Activated CD4-positive, alpha-beta memory T cell treated with anti-CD3 and anti-CD28 coated beads for 36 hours (primary cell): ENCODE measurements around the gene BMERB1. TPM values are rescaled to one million over a fixed set of nuclear protein-coding genes. Genes with fewer than 3 reads are reported as not detected.
"Not testable (repeated sequence)": the region's sequence is repeated elsewhere in the genome, so short reads cannot be mapped to it uniquely, and the experiment has no call there.

Experiments used
- CTCF ChIA-PET: fragments of 350-600 bp; sonication (Branson Sonifier 250); formaldehyde crosslinking; loops from one replicate; lab custom pipeline; 2021; ENCODE audit warnings: antibody characterized with exemption, inconsistent platforms; lab: Charles Lee
- POLR2A ChIA-PET: fragments of 350-600 bp; sonication (Branson Sonifier 250); formaldehyde crosslinking; loops from one replicate; lab custom pipeline; 2021; ENCODE audit warnings: antibody characterized with exemption; lab: Charles Lee
- DNase-seq: peaks from one replicate; pipeline ENCODE4 v3.0.0-alpha.2; 2020
- H3K27ac Mint-ChIP-seq: one replicate; pipeline ENCODE4 v1.8.0; 2021; ENCODE audit warnings: mixed read lengths
- H3K27me3 Mint-ChIP-seq: one replicate; pipeline ENCODE4 v1.8.0; 2021; ENCODE audit warnings: mixed read lengths
- H3K36me3 Mint-ChIP-seq: one replicate; pipeline ENCODE4 v1.8.0; 2021; ENCODE audit warnings: mixed read lengths
- H3K4me1 Mint-ChIP-seq: one replicate; pipeline ENCODE4 v1.8.0; 2021; ENCODE audit warnings: low read depth, mixed read lengths
- H3K4me3 Mint-ChIP-seq: one replicate; pipeline ENCODE4 v1.8.0; 2021; ENCODE audit warnings: mild to moderate bottlenecking, mixed read lengths
- H3K9me3 Mint-ChIP-seq: one replicate; pipeline ENCODE4 v1.8.0; 2021; ENCODE audit warnings: mixed read lengths
- intact Hi-C: fragments of 100-400 bp; cut with micrococcal nuclease; formaldehyde crosslinking; loops from one replicate; pipeline ENCODE4 v1.15.1; 2023
- total RNA-seq, 2 experiments: library from RNA; stranded (reverse); gene quantifications; one replicate each; pipeline ENCODE4 v1.2.3, GENCODE V29; 2021

Gene BMERB1
- total RNA-seq, 2 experiments from 2014 or later = 7.1 to 7.7 TPM

DNA sequence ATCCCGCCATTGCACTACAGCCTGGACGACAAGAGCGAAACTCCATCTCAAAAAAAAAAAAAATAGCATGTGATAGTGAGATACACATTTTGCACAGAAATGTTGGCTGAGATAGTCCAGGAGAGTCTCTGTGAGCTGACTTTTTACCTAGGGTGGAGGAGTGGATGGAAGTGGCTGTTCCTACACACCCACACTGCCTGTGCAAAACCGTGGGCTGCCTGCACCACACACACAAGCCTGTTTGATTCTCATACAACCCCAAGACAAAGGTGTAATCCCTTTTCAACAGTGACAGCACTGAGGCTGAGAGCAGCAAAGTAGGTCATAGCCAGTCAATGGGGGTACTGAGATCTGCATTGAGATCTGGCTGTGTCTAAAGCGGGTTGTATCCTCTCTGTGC, 121.7 kb downstream of the BMERB1 start:
- Mint-ChIP-seq H3K9me3 (no peaks in the 10 kb centered on the region), H3K36me3 (no peaks in the 10 kb centered on the region), H3K27ac (no peak overlapping the region), H3K27me3 (no peaks in the 10 kb centered on the region), H3K4me1 (peaks cover 19% of the 10 kb centered on the region), H3K4me3 (no peak overlapping the region)
- DNase-seq = no peak
- intact Hi-C loops = no loop called here
- ChIA-PET CTCF (no interaction called here), POLR2A (no interaction called here)

DNA sequence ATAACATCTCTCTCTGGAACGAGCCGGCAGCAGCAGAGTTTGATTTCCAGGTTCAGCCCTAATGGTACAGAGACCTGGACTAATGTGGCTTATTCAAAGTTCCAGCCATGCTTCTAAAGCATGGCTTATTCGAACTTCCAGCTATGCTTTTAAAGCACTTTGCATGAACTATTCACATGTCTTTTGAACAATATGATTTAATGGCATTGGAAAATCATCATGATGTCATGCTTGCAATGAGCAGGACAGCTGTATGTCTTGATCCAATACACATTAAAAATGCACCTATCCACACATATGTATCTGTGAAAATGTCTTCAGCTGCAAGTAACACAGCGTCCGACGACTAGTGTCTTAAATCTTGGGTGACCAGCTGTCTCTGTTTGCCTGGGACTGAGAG, 122.9 kb downstream of the BMERB1 start:
- ChIA-PET POLR2A (no interaction called here), CTCF (interaction anchor here (0.7 kb wide), 1 partner anchor 15 kb away, joined by 3 read pairs; no protein-coding TSS in a partner anchor)
- no peak for DNase-seq
- no peak overlapping the region for H3K4me3 Mint-ChIP-seq
- no peaks in the 10 kb centered on the region for H3K27me3 Mint-ChIP-seq
- intact Hi-C loops = no loop called here
- no peaks in the 10 kb centered on the region for H3K9me3 Mint-ChIP-seq
- H3K27ac Mint-ChIP-seq = no peak overlapping the region
- H3K36me3 Mint-ChIP-seq = no peaks in the 10 kb centered on the region
- peaks cover 16% of the 10 kb centered on the region for H3K4me1 Mint-ChIP-seq

DNA sequence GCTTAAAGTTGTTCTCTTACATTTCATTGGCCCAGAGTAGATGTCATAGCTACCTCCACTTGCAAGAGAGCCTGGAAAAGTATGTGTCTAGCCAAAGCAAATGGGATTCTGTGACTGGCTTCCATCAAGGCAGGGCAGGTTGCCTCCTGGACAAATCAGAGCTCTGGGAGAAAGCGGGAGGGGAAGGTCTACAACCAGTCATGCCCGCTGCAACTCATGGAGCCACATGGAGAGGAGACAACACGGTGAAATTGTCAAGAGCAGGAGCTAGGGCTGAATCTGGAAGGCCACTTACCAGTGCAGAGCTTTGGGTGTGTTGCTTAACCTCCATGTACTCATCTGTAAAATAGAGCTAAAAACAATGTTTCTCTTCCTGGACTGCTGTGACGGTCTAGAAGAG, 124.8 kb downstream of the BMERB1 start:
- H3K4me1 Mint-ChIP-seq = peaks cover 2% of the 10 kb centered on the region
- intact Hi-C loops = no loop called here

DNA sequence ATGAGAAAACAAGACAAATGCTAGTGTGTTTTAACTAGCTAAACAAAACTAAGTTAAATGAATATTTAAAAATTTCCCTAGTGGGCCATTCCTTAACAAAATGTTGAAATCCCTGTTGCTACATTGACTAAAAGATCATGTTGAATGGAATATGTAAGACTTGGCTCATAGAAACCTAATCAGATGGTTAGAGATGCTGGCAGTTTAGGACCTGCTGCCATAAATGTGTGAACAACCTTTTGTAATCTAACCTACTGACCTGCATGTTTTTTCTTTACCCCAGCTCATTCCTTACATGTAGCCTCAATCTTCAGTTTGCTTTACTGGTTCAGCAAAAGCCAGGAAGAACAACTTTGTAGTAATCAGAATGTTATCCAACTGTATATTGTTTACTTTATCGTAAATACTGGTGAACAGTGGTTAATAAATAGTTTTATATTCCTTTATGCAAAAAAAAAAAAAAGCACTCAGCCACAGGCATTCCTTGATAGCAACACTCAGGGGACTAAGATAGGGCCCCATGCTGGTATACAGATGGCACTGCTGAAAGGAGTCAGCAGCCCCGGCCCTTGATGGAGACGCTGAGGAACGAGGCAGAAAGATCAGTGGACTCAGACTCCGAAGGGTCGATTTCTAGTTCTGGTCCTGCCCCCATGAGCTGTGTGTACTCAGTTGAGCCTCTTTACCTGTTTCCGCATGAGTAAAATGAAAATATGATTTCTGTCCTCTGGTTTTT, 130.4 kb downstream of the BMERB1 start:
- H3K27me3 Mint-ChIP-seq = no peaks in the 10 kb centered on the region
- ChIA-PET POLR2A (no interaction called here), CTCF (no interaction called here)
- peaks cover 2% of the 10 kb centered on the region for H3K4me1 Mint-ChIP-seq
- no peaks in the 10 kb centered on the region for H3K9me3 Mint-ChIP-seq
- no peak overlapping the region for H3K4me3 Mint-ChIP-seq
- no peak for DNase-seq
- H3K27ac Mint-ChIP-seq = no peak overlapping the region
- intact Hi-C loops = no loop called here
- H3K36me3 Mint-ChIP-seq = peaks cover 1% of the 10 kb centered on the region

More for the DNA sequence above, 124.8 kb downstream of the BMERB1 start:
- no peaks in the 10 kb centered on the region for H3K9me3 Mint-ChIP-seq
- DNase-seq = no peak
- POLR2A ChIA-PET = interaction anchor here (1.0 kb wide), 1 partner anchor 116 kb away, joined by 3 read pairs; no protein-coding TSS in a partner anchor
- H3K4me3 Mint-ChIP-seq = no peak overlapping the region
- H3K27me3 Mint-ChIP-seq = no peaks in the 10 kb centered on the region
- CTCF ChIA-PET = interaction anchor here (0.8 kb wide), 1 partner anchor 130 kb away, joined by 3 read pairs; no protein-coding TSS in a partner anchor
- no peaks in the 10 kb centered on the region for H3K36me3 Mint-ChIP-seq
- H3K27ac Mint-ChIP-seq = no peak overlapping the region

DNA sequence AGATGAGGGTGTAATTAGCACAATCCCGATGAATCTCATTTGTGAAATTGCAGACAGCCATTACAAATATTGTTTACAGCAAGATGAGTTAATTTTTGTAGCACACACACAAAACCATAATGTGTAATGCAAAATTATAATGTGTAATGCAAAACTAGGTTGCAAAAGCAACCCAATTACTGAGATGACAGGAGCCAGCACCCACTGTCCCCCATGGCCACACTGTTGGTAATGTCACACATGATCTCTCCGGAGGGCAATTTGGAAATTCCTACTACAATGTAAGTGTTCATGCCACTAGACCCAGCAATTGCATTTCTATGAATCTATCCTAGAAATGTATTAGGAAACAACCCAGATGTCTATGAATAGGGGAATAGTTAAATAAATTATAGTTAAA, 131.7 kb downstream of the BMERB1 start:
- CTCF ChIA-PET = no interaction called here
- Mint-ChIP-seq H3K27me3 (no peaks in the 10 kb centered on the region), H3K4me3 (no peak overlapping the region), H3K4me1 (peaks cover 4% of the 10 kb centered on the region), H3K36me3 (peaks cover 1% of the 10 kb centered on the region), H3K27ac (no peak overlapping the region), H3K9me3 (no peaks in the 10 kb centered on the region)
- intact Hi-C loops = no loop called here
- no peak for DNase-seq
- POLR2A ChIA-PET = no interaction called here

- POLR2A ChIA-PET = no interaction called here
- Mint-ChIP-seq H3K4me1 (peaks cover 15% of the 10 kb centered on the region), H3K27me3 (no peaks in the 10 kb centered on the region), H3K9me3 (peaks cover 14% of the 10 kb centered on the region), H3K4me3 (no peak overlapping the region), H3K27ac (no peak overlapping the region), H3K36me3 (peaks cover 1% of the 10 kb centered on the region)
- CTCF ChIA-PET = no interaction called here
- intact Hi-C loops = no loop called here
- DNase-seq = no peak
Measured at GRCh38 chr16:15567823-15568222, 133.4 kb downstream of the BMERB1 start.

DNA sequence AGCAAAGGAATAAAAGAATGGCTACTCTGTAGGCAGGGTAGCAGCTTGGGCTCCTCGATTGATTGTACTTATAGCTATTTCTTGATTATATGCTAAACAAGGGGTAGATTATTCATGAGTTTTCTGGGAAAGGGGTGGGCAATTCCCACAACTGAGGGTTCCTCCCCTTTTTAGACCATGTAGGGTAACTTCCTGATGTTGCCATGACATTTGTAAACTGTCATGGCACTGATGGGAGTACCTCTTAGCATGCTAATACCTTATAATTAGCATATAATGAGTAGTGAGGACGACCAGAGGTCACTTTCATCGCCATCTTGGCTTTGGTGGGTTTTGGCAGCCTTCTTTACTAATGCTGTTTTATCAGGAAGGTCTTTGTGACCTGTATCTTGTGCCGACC, 136.3 kb downstream of the BMERB1 start:
- intact Hi-C loops = not testable (repeated sequence)

DNA sequence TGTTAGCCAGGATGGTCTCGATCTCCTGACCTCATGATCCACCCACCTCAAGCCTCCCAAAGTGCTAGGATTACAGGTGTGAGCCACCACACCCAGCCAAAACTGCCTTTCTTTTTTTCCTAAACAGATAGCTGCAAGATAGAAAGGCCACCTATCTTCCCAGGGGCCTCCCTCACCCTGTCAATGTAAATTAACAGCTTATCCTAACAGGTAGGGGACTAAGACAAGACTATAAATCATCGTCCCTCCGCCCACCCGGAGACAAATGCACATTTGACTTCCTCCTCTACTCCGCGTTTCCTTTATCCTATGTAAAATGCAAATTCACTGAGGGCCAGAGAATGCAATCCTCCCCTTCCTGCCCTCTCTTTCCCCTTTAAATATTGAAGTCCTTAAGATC, 137.2 kb downstream of the BMERB1 start:
- Mint-ChIP-seq H3K36me3 (peaks cover 7% of the 10 kb centered on the region), H3K27ac (no peak overlapping the region), H3K27me3 (no peaks in the 10 kb centered on the region), H3K9me3 (peaks cover 22% of the 10 kb centered on the region), H3K4me3 (no peak overlapping the region), H3K4me1 (peaks cover 24% of the 10 kb centered on the region)
- POLR2A ChIA-PET = interaction anchor here (0.6 kb wide), 1 partner anchor 1664 kb away, joined by 8 read pairs; no protein-coding TSS in a partner anchor
- intact Hi-C loops = no loop called here
- DNase-seq = no peak
- CTCF ChIA-PET = interaction anchor here (1.1 to 1.6 kb wide), 3 partner anchors 19 to 623 kb away, joined by 3 to 4 read pairs (median 4); no protein-coding TSS in a partner anchor

More for the DNA sequence above, 136.3 kb downstream of the BMERB1 start:
- H3K27me3 Mint-ChIP-seq, H3K4me3 Mint-ChIP-seq, POLR2A ChIA-PET, H3K36me3 Mint-ChIP-seq, DNase-seq: not testable (repeated sequence)
- peak overlapping the region; percentile 23 for H3K27ac Mint-ChIP-seq
- H3K9me3 Mint-ChIP-seq = peaks cover 22% of the 10 kb centered on the region
- H3K4me1 Mint-ChIP-seq = peaks cover 24% of the 10 kb centered on the region
- CTCF ChIA-PET = interaction anchor here (1.6 kb wide), 1 partner anchor 38 kb away, joined by 4 read pairs; no protein-coding TSS in a partner anchor

GRCh38 chr16:15572329-15573001, 138.1 kb downstream of the BMERB1 start:
- Mint-ChIP-seq H3K36me3 (peaks cover 7% of the 10 kb centered on the region), H3K4me1 (peaks cover 24% of the 10 kb centered on the region), H3K9me3 (peaks cover 22% of the 10 kb centered on the region), H3K4me3 (no peak overlapping the region), H3K27me3 (no peaks in the 10 kb centered on the region), H3K27ac (peak overlapping the region; percentile 32)
- ChIA-PET POLR2A (interaction anchor here (0.6 to 1.9 kb wide), 3 partner anchors 18 to 1663 kb away, joined by 3 to 8 read pairs (median 7); no protein-coding TSS in a partner anchor), CTCF (interaction anchor here (0.7 to 1.1 kb wide), 3 partner anchors 15 to 622 kb away, joined by 3 to 4 read pairs (median 3); no protein-coding TSS in a partner anchor)
- peak; percentile 41 for DNase-seq
- intact Hi-C loops = loop anchor here (1.0 kb wide), 1 partner anchor 19 kb away; no protein-coding TSS in a partner anchor

DNA sequence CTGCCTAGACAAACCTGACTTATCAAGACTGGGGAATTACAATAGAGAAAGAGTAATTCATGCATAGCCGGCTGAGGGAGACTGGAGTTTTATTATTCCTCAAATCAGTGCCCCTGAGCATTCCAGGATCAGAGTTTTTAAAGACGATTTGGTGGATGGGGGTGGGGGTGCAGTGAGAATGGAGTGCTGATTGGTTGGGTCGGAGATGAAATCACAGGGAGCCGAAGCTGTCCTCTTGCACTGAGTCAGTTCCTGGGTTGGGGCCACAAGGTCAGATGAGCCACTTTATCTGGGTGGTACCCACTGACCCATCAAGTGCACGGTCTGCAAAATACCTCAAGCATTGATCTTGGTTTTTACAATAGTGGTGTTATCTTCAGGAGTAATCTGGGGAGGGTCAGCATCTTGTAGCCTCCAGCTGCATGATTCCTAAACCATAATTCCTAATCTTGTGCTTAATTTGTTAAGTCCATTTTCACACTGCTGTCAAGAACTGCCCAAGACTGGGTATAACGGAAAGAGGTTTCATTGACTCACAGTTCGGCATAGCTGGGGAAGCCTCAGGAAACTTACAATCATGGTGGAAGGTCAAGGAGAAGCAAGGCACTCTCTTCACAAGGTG, 139.0 kb downstream of the BMERB1 start:
- ChIA-PET CTCF (no interaction called here), POLR2A (interaction anchor here (1.0 to 1.9 kb wide), 2 partner anchors 17 to 68 kb away, joined by 3 to 7 read pairs; no protein-coding TSS in a partner anchor)

GRCh38 chr16:15573896-15574613, 139.7 kb downstream of the BMERB1 start:
- intact Hi-C loops, H3K27me3 Mint-ChIP-seq, H3K27ac Mint-ChIP-seq, CTCF ChIA-PET, H3K4me3 Mint-ChIP-seq, H3K36me3 Mint-ChIP-seq, DNase-seq: not testable (repeated sequence)
- Mint-ChIP-seq H3K4me1 (peaks cover 24% of the 10 kb centered on the region), H3K9me3 (peaks cover 22% of the 10 kb centered on the region)
- POLR2A ChIA-PET = interaction anchor here (1.9 kb wide), 1 partner anchor 16 kb away, joined by 7 read pairs; no protein-coding TSS in a partner anchor

More for the DNA sequence above, 139.0 kb downstream of the BMERB1 start:
- intact Hi-C loops = no loop called here
- peaks cover 7% of the 10 kb centered on the region for H3K36me3 Mint-ChIP-seq
- peaks cover 22% of the 10 kb centered on the region for H3K9me3 Mint-ChIP-seq
- no peak overlapping the region for H3K4me3 Mint-ChIP-seq
- H3K27me3 Mint-ChIP-seq = no peaks in the 10 kb centered on the region
- DNase-seq = no peak
- peaks cover 24% of the 10 kb centered on the region for H3K4me1 Mint-ChIP-seq
- peak overlapping the region; percentile 49 for H3K27ac Mint-ChIP-seq
